HG03521 (cell line): Measurements from ENCODE around the gene TMEM37.

Experiments used
- ATAC-seq: cut with Tn5 transposase; IDR thresholded peaks from one replicate; pipeline ENCODE4 v1.9.1; 2021; ENCODE audit warnings: mild to moderate bottlenecking, moderate library complexity; ENCODE audit not compliant: unreplicated experiment

The TMEM37 gene

GRCh38 chr2:119451336-119452050 lies 19.8 kb downstream of the TMEM37 start:
- ATAC-seq = no peak

GRCh38 chr2:119453972-119454593 lies 22.4 kb downstream of the TMEM37 start:
- no peak for ATAC-seq

GRCh38 chr2:119455066-119455718 lies 23.5 kb downstream of the TMEM37 start:
- ATAC-seq = no peak

- no peak for ATAC-seq
Measured at GRCh38 chr2:119460076-119460475, 28.4 kb downstream of the TMEM37 start.

GRCh38 chr2:119461811-119462210 lies 30.2 kb downstream of the TMEM37 start:
- no peak for ATAC-seq

- ATAC-seq = no peak
Measured at GRCh38 chr2:119462574-119462973, 30.9 kb downstream of the TMEM37 start.

- ATAC-seq = no peak
Measured at GRCh38 chr2:119463136-119463535, 31.5 kb downstream of the TMEM37 start.

- no peak for ATAC-seq
Measured at GRCh38 chr2:119463990-119464389, 32.3 kb downstream of the TMEM37 start.

GRCh38 chr2:119464981-119465380 lies 33.3 kb downstream of the TMEM37 start:
- ATAC-seq = no peak

GRCh38 chr2:119465687-119466086 lies 34.0 kb downstream of the TMEM37 start:
- ATAC-seq = no peak

GRCh38 chr2:119466373-119466772 lies 34.7 kb downstream of the TMEM37 start:
- ATAC-seq = no peak

GRCh38 chr2:119468154-119468955 lies 36.7 kb downstream of the TMEM37 start:
- no peak for ATAC-seq

- no peak for ATAC-seq
Measured at GRCh38 chr2:119469131-119469530, 37.5 kb downstream of the TMEM37 start.

- ATAC-seq = no peak
Measured at GRCh38 chr2:119469661-119470297, 38.1 kb downstream of the TMEM37 start.

- ATAC-seq = no peak
Measured at GRCh38 chr2:119472749-119473148, 41.1 kb downstream of the TMEM37 start.

- ATAC-seq = no peak
Measured at GRCh38 chr2:119473621-119474370, 42.1 kb downstream of the TMEM37 start.

GRCh38 chr2:119474371-119475224 lies 42.9 kb downstream of the TMEM37 start:
- no peak for ATAC-seq

- no peak for ATAC-seq
Measured at GRCh38 chr2:119475225-119475856, 43.7 kb downstream of the TMEM37 start.

GRCh38 chr2:119475857-119476244 lies 44.2 kb downstream of the TMEM37 start:
- no peak for ATAC-seq
